ENCODE data around the gene TMEM165. TPM values are rescaled to one million over a fixed set of nuclear protein-coding genes. Genes with fewer than 3 reads are reported as not detected.

The TMEM165 gene
- total and polyA plus RNA-seq, 8 donors, result 82.4 to 201 (median 101) TPM

DNA sequence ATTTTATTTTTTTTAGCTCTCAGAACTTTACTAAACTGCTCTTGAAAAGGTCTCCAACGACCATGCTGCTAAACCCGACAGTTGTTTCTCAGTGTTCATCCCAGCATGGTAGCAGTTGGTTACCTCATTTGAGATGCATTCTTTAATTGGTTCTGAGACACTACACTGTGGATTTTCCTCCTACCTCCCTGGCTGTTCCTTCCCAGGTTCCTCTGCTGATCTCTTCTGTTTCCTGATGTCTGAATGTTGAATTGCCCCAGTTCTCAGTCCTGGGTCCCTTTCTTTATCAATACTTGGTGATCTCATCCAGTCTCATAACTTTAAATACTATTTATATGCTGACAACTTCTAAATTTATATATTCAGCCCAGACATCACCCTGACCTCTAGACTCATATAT lies 19.1 kb upstream of the TMEM165 start:
- H3K27me3 ChIP-seq, result no peaks in the 10 kb centered on the region
- no peaks in the 10 kb centered on the region for H3K36me3 ChIP-seq
- no peak for DNase-seq
- TF ChIP-seq, protein P1, sequence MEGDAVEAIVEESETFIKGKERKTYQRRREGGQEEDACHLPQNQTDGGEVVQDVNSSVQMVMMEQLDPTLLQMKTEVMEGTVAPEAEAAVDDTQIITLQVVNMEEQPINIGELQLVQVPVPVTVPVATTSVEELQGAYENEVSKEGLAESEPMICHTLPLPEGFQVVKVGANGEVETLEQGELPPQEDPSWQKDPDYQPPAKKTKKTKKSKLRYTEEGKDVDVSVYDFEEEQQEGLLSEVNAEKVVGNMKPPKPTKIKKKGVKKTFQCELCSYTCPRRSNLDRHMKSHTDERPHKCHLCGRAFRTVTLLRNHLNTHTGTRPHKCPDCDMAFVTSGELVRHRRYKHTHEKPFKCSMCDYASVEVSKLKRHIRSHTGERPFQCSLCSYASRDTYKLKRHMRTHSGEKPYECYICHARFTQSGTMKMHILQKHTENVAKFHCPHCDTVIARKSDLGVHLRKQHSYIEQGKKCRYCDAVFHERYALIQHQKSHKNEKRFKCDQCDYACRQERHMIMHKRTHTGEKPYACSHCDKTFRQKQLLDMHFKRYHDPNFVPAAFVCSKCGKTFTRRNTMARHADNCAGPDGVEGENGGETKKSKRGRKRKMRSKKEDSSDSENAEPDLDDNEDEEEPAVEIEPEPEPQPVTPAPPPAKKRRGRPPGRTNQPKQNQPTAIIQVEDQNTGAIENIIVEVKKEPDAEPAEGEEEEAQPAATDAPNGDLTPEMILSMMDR (IDR thresholded peaks at IDR 0.05), result no peak
- intact Hi-C loops (cut with DNase I), result no loop called here
- ATAC-seq, result no peak
- no peaks in the 10 kb centered on the region for H3K4me1 ChIP-seq
- H3K9me3 ChIP-seq, result no peaks in the 10 kb centered on the region
- H3K4me3 ChIP-seq, result no peak overlapping the region
- no peak overlapping the region for H3K27ac ChIP-seq

DNA sequence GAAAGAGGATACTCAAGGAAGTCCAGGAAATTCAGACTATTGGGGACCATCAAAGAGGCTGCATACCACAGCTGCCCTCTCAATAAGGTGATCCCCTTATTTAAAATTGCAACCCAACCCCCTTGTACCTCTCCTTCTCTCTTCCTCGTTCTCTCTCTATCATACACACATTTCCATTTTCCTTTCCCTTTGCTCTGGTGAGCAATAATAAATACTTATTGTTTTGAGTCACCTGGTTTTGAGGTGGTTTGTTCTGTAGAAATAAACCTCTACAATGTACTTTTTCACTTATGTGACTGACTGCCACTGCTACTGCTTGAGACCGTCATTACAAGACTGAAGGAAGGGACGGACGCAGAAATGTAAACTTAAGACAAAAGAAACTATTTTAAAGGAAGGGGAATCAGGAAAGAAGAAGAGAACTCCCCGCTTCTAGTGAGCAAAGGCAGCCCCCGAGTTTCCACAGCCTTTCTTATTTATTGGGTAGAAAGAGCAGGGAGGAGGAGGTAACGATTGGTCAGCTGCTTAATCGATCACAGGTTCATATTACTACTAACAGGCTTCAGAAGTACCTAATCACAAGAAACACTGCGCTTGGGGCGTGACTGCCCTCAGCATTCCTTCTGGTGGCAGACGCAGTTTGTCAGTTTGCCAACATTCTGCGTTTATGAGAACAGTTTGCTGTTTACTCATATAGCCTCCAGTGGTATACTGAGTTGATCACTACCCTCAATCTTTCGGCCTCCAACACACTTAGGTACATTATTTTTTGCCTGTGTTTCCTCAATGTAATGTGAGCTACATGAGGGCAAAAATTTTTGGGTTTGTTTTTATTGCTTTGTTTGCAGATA lies 16.9 kb upstream of the TMEM165 start:
- no peaks in the 10 kb centered on the region for H3K4me1 ChIP-seq
- H3K9me3 ChIP-seq, result no peaks in the 10 kb centered on the region
- intact Hi-C loops (cut with DNase I), result no loop called here
- no peak overlapping the region for H3K4me3 ChIP-seq
- TF ChIP-seq, protein P1 (IDR thresholded peaks at IDR 0.05), result no peak
- H3K27ac ChIP-seq, result peak overlapping the region in 1 of 2 donors; percentile 44
- no peaks in the 10 kb centered on the region for H3K36me3 ChIP-seq
- DNase-seq, result peak in 1 of 4 donors; percentile 49
- ATAC-seq, result peak; percentile 61
- no peaks in the 10 kb centered on the region for H3K27me3 ChIP-seq

DNA sequence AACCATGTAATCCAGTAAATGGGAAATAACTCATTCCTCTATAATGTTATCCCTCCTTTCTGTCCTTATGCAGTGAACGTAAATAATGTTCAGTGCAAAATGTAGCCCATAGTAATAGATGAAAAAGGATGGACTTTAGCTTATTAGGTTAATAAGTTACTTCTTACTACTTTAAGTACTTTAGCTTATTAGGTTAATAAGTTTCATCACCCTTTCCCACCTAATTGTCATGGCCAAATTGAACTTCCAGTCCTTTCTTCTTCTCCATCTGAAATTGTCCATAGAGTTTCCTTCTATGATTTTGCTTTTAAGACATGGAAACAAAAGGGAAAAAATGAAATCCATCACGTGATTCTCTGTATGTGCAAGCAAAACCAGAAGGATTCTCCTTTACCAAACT lies 15.2 kb upstream of the TMEM165 start:
- ATAC-seq (no peak), DNase-seq (no peak)
- Histone ChIP-seq H3K27ac (no peak overlapping the region), H3K9me3 (no peaks in the 10 kb centered on the region), H3K36me3 (no peaks in the 10 kb centered on the region), H3K27me3 (no peaks in the 10 kb centered on the region), H3K4me3 (no peak overlapping the region), H3K4me1 (no peaks in the 10 kb centered on the region)
- intact Hi-C loops (cut with DNase I), result no loop called here
- TF ChIP-seq, protein P1 (IDR thresholded peaks at IDR 0.05), result no peak

DNA sequence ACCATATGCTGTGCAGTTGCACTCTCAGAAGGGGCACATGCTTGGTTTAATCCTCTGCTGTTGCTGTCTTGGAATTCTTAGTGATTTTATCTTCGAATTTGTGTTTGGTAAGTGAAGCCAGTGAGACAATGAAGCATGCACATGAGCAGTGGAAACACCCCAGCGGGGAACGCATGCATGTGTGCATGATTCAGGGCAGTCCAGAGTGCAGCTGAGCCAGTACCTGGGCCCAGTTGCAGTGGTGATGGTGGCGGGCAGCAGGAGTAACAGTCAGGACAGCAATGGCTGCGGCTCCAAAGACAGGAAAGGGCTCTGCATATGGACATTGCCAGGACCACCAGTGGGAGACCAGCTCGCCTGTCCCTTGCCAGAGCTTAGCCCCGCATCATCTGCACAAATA lies 14.3 kb upstream of the TMEM165 start:
- H3K4me3 ChIP-seq, result no peak overlapping the region

DNA sequence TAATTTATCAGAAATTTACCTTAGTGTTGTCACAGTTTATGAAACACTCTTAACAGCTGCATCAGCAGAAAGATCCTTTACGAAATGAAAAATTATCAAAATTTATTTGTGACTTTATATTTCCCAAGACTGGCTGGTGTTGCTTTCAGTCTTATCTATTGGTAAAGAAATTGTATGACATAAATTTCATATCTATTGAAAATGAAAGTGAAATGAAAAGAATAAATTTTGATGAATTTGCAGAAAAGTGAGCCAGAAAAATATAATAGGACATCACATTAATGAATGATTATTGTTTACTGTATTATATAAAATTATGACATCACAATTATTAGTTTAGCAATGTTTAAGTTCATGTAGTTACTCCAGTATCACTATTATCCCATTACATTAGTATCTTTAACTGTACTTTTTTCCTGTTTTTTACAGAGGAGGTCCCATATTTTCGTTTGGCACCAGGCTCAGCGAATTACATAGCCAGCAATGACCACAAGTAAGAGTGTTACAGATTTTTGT lies 13.2 kb upstream of the TMEM165 start:
- ATAC-seq (no peak), DNase-seq (no peak)
- Histone ChIP-seq H3K9me3 (no peaks in the 10 kb centered on the region), H3K4me1 (no peaks in the 10 kb centered on the region), H3K36me3 (no peaks in the 10 kb centered on the region), H3K27me3 (no peaks in the 10 kb centered on the region), H3K4me3 (no peak overlapping the region), H3K27ac (no peak overlapping the region)
- TF ChIP-seq, protein P1 (IDR thresholded peaks at IDR 0.05), result no peak
- intact Hi-C loops (cut with DNase I), result no loop called here

More for the DNA sequence above, 14.3 kb upstream of the TMEM165 start:
- Histone ChIP-seq H3K27ac (no peak overlapping the region), H3K4me1 (no peaks in the 10 kb centered on the region), H3K9me3 (no peaks in the 10 kb centered on the region), H3K36me3 (no peaks in the 10 kb centered on the region), H3K27me3 (no peaks in the 10 kb centered on the region)
- intact Hi-C loops (cut with DNase I), result no loop called here
- TF ChIP-seq, protein P1 (IDR thresholded peaks at IDR 0.05), result no peak
- DNase-seq (no peak), ATAC-seq (no peak)

All from left lung (tissue), 10 donors.